ENCODE data around the gene PCNX2. TPM values are rescaled to one million over a fixed set of nuclear protein-coding genes. Genes with fewer than 3 reads are reported as not detected.

Gene PCNX2
- polyA plus RNA-seq, 1 donor (not counting 4 experiments of a cell fraction or from before 2014, with no cell fraction given) = 18.0 TPM

- TF ChIP-seq CTCF (optimal IDR thresholded peaks at IDR 0.05 in 1 of 3, IDR thresholded peaks at IDR 0.05 in 1 of 3, conservative IDR thresholded peaks at IDR 0.05 in 1 of 3; ENCODE audit: extremely low read depth in 1 of 3, insufficient read depth in 2 of 3, low read length in 3 of 3) (no peak), EZH2 (IDR thresholded peaks at IDR 0.05; ENCODE audit: low read length) (no peak)
- Histone ChIP-seq H3K9me3 (ENCODE audit: control insufficient read depth, low read depth, low read length) (peaks cover 6% of the 10 kb centered on the region), H3K4me1 (ENCODE audit: control insufficient read depth, extremely low read depth, insufficient read depth, low read length) (no peaks in the 10 kb centered on the region), H3K79me2 (ENCODE audit: control insufficient read depth, insufficient read depth, low read length) (no peaks in the 10 kb centered on the region), H3K9me1 (ENCODE audit: control insufficient read depth, extremely low read depth, insufficient read depth, low read length) (no peaks in the 10 kb centered on the region), H4K20me1 (ENCODE audit: control insufficient read depth, extremely low read depth, insufficient read depth, low read length) (no peaks in the 10 kb centered on the region), H3K36me3 (ENCODE audit: control insufficient read depth in 2 of 2, extremely low read depth in 1 of 2, insufficient read depth in 2 of 2, low read length in 2 of 2) (peaks cover 3 to 25% of the 10 kb centered on the region in 2 experiments), H3K4me3 (ENCODE audit: control insufficient read depth in 2 of 3, extremely low read depth in 1 of 3, insufficient read depth in 2 of 3, low read depth in 1 of 3, low read length in 3 of 3) (no peak overlapping the region), H2AFZ (ENCODE audit: control insufficient read depth, low read length) (no peak overlapping the region), H3K9ac (ENCODE audit: control insufficient read depth, extremely low read depth, insufficient read depth, low read length) (no peak overlapping the region), H3K27ac (ENCODE audit: control insufficient read depth, insufficient read depth, low read length) (no peak overlapping the region), H3K27me3 (ENCODE audit: control insufficient read depth, extremely low read depth, insufficient read depth, low read length) (no peaks in the 10 kb centered on the region), H3K4me2 (ENCODE audit: control insufficient read depth, extremely low read depth, insufficient read depth, low read depth, low read length) (no peak overlapping the region)
- no peak for DNase-seq (ENCODE audit: low read depth, low spot score)
- FAIRE-seq = no peak
- dilution Hi-C loops (cut with MboI; ENCODE audit: extremely low pct_ligation_motif_present, low sequenced_read_pairs) = no loop called here
Observed at GRCh38 chr1:232995189-232995588, 300.3 kb downstream of the PCNX2 start.

GRCh38 chr1:232993555-232993954 lies 302.0 kb downstream of the PCNX2 start:
- Histone ChIP-seq H3K36me3 (ENCODE audit: control insufficient read depth in 2 of 2, extremely low read depth in 1 of 2, insufficient read depth in 2 of 2, low read length in 2 of 2) (peaks cover 0 to 24% of the 10 kb centered on the region in 2 experiments), H3K9me3 (ENCODE audit: control insufficient read depth, low read depth, low read length) (peaks cover 6% of the 10 kb centered on the region), H3K9ac (ENCODE audit: control insufficient read depth, extremely low read depth, insufficient read depth, low read length) (no peak overlapping the region), H3K4me1 (ENCODE audit: control insufficient read depth, extremely low read depth, insufficient read depth, low read length) (peaks cover 3% of the 10 kb centered on the region), H3K4me3 (ENCODE audit: control insufficient read depth in 2 of 3, extremely low read depth in 1 of 3, insufficient read depth in 2 of 3, low read depth in 1 of 3, low read length in 3 of 3) (no peak overlapping the region), H2AFZ (ENCODE audit: control insufficient read depth, low read length) (no peak overlapping the region), H3K79me2 (ENCODE audit: control insufficient read depth, insufficient read depth, low read length) (no peaks in the 10 kb centered on the region), H3K4me2 (ENCODE audit: control insufficient read depth, extremely low read depth, insufficient read depth, low read depth, low read length) (no peak overlapping the region), H3K9me1 (ENCODE audit: control insufficient read depth, extremely low read depth, insufficient read depth, low read length) (no peaks in the 10 kb centered on the region), H3K27me3 (ENCODE audit: control insufficient read depth, extremely low read depth, insufficient read depth, low read length) (no peaks in the 10 kb centered on the region), H4K20me1 (ENCODE audit: control insufficient read depth, extremely low read depth, insufficient read depth, low read length) (no peaks in the 10 kb centered on the region), H3K27ac (ENCODE audit: control insufficient read depth, insufficient read depth, low read length) (no peak overlapping the region)
- TF ChIP-seq CTCF (optimal IDR thresholded peaks at IDR 0.05 in 1 of 3, IDR thresholded peaks at IDR 0.05 in 1 of 3, conservative IDR thresholded peaks at IDR 0.05 in 1 of 3; ENCODE audit: extremely low read depth in 1 of 3, insufficient read depth in 2 of 3, low read length in 3 of 3) (no peak), EZH2 (IDR thresholded peaks at IDR 0.05; ENCODE audit: low read length) (no peak)
- DNase-seq (ENCODE audit: low read depth, low spot score) = no peak
- no peak for FAIRE-seq
- dilution Hi-C loops (cut with MboI; ENCODE audit: extremely low pct_ligation_motif_present, low sequenced_read_pairs) = no loop called here
